Activated T-cell treated with anti-CD3 and anti-CD28 coated beads for 24 hours (primary cell): ENCODE data around the gene MYO1E.
"Not testable (repeated sequence)": the region's sequence is repeated elsewhere in the genome, so short reads cannot be mapped to it uniquely, and the experiment has no call there.

Source experiments
- DNase-seq: peaks from one replicate; pipeline ENCODE4 v3.0.0-alpha.2; 2020; ENCODE audit warnings: low read depth

The MYO1E gene

GRCh38 chr15:59350421-59350732, 22.3 kb downstream of the MYO1E start:
- no peak for DNase-seq

- DNase-seq: peak; percentile 11
Measured at GRCh38 chr15:59349680-59350420, 22.8 kb downstream of the MYO1E start.

GRCh38 chr15:59347915-59348314, 24.8 kb downstream of the MYO1E start:
- no peak for DNase-seq

- no peak for DNase-seq
Measured at GRCh38 chr15:59346951-59347350, 25.7 kb downstream of the MYO1E start.

DNA sequence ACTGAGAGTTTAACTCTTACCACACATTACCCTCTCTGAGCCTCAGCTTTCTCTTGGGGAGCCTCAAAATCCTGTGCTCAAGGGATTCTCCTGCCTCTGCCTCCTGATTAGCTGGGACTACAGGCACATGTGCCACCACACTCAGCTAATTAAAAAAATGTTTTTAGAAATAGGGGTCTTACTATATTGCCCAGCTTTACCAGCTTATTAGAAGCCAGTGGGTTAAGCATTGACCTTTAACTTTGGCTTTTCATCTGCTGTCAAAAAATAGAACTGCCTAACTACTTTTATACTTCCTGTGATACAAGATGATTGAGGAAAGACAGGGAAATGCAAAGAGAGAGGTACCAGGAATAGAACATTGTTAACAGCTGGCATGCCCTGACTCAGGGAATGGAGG, 27.3 kb downstream of the MYO1E start:
- no peak for DNase-seq

DNA sequence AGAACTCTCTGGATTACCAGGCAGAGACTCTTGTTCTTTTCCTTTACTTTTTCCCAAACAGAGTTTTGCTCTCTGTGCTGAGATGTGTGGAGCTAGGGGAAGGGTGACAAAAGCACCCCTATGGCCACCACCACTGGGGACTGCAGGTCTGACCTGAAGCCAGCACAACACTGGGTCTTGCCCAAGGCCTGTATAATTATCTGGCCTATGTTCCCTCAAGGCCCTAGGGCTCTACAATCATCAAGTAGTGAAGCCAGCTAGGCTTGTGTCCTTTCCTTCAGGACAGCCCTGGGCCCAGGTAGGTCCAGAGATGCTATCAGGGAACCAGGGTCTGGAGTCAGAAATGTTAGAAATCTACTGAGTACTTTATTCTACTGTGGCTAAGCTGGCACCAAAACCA, 28.4 kb downstream of the MYO1E start:
- DNase-seq: no peak

DNA sequence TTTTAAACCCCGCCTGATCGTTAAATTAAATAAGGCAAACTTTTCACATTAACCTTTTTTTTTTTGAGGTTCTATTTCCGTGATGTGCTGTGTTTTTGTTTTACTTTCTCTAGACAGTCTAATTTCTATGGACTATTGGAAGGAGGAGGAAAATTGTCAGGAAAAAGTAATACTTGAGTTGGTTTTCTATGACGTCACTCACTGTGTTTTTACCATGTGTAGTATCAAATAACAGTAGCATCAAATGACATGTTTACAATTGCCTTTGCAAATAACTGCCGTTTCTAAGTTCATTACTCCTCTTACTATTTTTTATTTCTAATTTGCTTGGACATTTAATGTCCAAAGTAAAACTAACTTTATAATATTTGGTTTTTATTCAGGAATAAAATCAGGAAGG, 32.3 kb downstream of the MYO1E start:
- DNase-seq: no peak

DNA sequence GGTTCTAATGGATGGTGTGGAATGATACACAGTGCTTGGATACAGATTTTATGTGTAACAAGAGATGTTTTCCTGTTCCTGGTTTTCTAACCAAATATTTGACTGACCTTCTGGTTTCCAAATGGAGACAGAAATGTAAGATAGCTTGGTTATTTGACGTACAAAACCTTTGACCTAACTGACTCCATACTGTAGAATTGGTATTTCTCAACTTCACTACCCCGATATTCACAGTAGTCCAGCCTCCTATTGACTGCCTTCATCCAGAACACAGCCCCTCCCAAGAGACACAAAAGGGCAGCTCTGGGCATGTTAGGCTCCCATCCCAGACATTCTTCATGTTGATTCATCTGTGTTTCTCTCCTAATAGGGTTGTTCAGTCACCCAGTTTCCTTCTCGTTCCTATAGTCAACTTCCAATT, 33.4 kb downstream of the MYO1E start:
- DNase-seq: no peak

- no peak for DNase-seq
Measured at GRCh38 chr15:59338414-59338813, 34.3 kb downstream of the MYO1E start.

DNA sequence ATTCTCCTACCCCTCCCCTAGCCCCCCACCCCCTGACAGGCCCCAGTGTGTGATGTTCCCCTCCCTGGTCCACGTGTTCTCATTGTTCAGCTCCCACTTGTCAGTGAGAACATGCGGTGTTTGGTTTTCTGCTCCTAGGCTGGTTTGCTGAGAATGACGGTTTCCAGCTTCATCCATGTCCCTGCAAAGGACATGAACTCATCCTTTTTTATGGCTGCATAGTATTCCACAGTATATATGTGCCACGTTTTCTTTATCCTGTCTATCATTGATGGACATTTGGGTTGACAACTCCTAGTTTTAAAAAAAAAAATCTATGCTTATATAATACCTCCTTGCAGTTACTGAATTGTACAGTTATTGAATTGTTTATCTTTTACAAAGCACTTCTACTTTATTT, 35.9 kb downstream of the MYO1E start:
- DNase-seq: not testable (repeated sequence)

- DNase-seq: no peak
Measured at GRCh38 chr15:59335207-59335786, 37.4 kb downstream of the MYO1E start.

GRCh38 chr15:59334076-59334415, 38.6 kb downstream of the MYO1E start:
- DNase-seq: no peak

DNA sequence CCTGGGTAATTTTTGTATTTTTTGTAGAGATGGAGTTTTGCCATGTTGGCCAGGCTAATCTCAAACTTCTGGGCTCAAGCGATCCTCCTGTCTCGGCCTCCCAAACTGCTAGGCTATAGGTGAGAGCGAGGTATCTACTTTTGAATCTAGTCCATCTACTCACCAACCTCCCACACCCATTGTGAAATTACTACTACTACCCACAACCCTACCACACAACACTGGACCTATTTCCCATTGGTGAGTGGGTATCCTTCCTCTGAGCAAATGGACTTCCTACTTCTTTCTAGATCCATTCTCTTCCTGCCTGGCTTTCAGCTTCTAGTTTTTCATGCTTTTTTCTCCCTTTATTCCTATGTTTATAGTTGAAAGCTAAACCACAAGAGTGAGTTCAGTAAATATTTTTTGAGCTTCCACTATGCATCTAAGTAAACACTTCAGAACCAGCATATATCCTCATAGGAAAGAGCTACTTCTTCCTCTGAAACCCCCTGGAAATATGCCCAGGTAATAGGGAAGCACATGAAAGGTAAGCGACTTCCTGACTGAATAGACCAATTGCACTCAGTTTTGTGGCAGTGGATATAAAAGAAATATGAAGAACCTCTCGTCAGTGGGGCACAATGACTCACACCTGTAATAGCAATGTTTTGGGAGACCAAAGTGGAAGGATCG, 39.1 kb downstream of the MYO1E start:
- DNase-seq: no peak

DNA sequence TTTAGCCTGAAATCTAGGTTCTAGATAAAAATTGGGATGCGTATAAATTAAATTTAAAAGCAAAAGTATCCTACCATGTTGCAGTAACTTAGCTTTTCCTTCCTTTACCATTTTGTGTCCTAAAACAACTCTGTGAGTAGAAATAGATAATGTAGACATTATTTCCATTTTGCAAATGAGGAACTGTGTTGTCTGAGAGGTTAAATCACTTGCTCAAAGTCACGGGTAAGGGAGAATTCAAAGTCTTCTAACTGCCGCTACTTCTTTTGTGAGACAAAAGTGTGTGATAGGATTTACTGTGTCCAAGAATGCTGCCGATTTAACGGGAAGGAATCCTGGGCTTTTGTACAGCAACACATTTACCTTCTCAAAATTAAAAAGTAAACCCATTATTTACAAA, 40.7 kb downstream of the MYO1E start:
- DNase-seq: no peak

GRCh38 chr15:59330649-59331048, 42.0 kb downstream of the MYO1E start:
- DNase-seq: no peak

DNA sequence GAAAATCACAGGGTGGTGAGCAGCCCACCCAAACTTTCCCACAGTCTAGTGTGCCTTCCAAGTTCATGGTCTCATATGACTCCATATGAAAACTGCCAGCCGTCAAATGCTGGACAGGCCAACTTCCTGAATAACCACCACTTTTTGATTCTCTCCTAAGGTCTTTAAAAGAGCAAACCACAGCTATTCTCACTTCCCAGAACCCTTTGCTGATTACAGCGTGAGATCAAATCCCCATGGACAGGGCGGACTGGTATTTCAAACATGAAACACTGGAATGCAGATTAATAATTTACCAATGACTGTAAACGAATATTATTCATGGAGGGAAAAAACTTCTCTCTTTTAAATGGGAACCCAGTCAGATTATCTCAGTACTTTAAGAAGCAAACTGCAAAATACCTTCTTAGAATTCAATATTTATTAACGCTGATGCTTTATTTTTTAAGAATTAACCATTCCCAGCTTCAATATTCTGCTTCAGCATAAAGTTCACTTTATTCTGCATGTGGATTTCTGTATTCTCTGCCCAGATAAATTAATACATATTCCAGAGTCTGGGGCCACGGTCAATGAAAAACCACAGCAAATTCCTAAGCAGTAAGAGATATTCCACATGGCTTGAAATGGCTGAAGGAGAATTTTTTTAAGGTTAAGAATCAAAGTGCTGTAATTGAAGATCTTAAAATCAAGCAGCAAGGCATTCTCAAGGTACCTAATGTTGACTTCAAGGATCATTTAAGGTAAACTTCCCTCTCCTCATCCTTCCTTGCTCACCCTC, 42.9 kb downstream of the MYO1E start:
- no peak for DNase-seq

- no peak for DNase-seq
Measured at GRCh38 chr15:59329091-59329490, 43.6 kb downstream of the MYO1E start.

DNA sequence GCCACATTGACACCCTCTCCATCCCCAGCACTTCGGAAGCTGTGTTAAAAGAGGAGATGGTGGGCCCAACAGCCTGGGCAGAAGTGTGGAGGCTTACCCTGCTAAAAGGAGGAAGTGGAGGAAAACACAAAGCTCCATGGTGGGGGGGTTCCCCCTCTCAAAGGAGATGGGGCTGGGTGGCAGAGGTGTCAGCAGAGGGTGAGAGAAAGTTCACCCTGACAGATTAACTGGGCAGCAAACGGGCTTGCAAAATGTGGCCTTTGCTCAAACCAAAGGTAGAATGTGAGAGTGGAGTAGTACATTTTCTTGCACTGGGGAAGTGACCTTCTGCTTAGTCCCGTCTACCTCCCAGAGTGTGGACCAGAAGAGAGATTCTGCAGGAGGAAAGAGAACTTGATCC, 44.7 kb downstream of the MYO1E start:
- no peak for DNase-seq

GRCh38 chr15:59326856-59327255, 45.8 kb downstream of the MYO1E start:
- no peak for DNase-seq

DNA sequence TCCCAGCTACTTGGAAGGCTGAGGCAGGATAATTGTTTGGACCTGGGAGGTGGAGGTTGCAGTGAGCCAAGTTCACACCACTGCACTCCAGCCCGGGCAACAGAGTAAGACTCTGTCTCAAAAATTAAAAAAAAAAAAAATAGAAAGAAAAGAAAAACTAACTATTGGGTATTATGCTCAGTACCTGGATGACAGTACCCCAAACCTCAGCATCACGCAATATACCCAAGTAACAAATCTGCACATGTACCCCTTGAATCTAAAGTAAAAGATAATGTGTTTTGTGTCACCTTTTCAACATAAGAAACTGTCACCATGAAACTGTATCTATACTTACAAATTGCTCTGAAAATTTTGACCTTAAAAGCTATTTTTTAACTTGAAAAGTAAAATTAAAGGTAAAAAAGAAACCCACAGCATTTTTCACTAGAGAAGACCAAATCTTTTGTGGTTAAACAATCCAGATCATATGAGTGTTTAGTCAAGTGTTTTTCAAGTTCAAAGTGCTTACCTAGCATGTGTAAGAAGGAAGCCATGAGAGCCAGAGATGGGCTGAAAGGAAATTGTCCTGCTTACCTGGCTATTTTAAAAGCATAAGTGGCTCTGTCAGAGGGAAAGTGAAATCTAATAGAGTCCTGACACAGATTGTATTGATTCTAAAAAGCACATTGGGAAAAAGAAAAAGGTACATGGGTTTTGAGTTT, 50.5 kb downstream of the MYO1E start:
- no peak for DNase-seq

DNA sequence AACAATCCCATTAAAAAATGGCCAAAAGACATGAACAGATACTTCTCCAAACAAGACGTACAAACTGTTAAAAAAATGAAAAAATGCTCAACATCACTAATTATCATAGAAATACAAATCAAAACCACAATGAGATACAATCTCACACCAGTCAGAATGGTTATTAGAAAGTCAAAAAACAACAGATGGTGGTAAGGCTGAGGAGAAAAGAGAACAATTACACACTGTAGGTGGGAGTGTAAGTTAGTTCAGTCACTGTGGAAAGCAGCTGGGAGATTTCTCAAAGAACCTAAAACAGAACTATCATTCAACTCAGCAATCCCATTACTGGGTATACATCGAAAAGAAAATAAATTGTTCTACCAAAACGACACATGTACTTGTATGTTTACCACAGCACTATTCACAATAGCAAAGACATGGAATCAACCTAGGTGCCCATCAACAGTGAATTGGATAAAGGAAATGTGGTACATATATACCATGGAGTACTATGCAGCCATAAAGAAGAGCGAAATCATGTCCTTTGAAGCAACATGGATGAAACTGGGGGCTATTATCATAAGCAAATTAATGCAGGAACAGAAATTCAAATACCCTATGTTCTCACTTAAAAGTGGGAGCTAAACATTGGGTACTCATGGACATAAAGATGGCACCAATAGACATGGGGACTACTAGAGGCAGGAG, 51.5 kb downstream of the MYO1E start:
- DNase-seq: no peak

GRCh38 chr15:59317211-59317610, 55.5 kb downstream of the MYO1E start:
- DNase-seq: no peak
